B cell (primary cell): ENCODE results near the gene C7. TPM values are rescaled to one million over a fixed set of nuclear protein-coding genes. Genes with fewer than 3 reads are reported as not detected.
"Not testable (repeated sequence)": the region's sequence is repeated elsewhere in the genome, so short reads cannot be mapped to it uniquely, and the experiment has no call there.

Experiments used
- ATAC-seq: fragments of 200-7000 bp; cut with Tn5 transposase; one replicate; pipeline ENCODE4 v1.10.0; 2021; ENCODE audit warnings: low read depth, mild to moderate bottlenecking, moderate number of reproducible peaks, moderate library complexity
- CTCF ChIA-PET: fragments of 350-600 bp; sonication (Branson Sonifier 250); formaldehyde crosslinking; loops from one replicate; lab custom pipeline; 2021; ENCODE audit warnings: antibody characterized with exemption, inconsistent platforms; lab: Charles Lee
- POLR2A ChIA-PET: fragments of 350-600 bp; sonication (Branson Sonifier 250); formaldehyde crosslinking; loops from one replicate; lab custom pipeline; 2021; ENCODE audit warnings: antibody characterized with exemption; lab: Charles Lee
- DNase-seq: peaks from one replicate; pipeline ENCODE4 v3.0.0; 2013
- H2AFZ ChIP-seq: 2 replicates; pipeline ENCODE4 v1.6.1; 2012; ENCODE audit warnings: mild to moderate bottlenecking, low read depth, low read length; ENCODE audit not compliant: insufficient read depth, poor library complexity, severe bottlenecking
- H3K27ac ChIP-seq, 2 donors: 1 replicate in 1 of 2; 2 replicates in 1 of 2; pipeline ENCODE4 v1.5.1; 2012 to 2013; ENCODE audit warnings: low read length in 2 of 2, mild to moderate bottlenecking in 2 of 2, moderate library complexity in 1 of 2
- H3K27me3 ChIP-seq, 4 experiments: fragments of 200-600 bp in 1 of 4; sonication (generic) in 1 of 4; replicated peaks in 1 of 4; 1 replicate in 2 of 4; 2 replicates in 2 of 4; pipeline versions ENCODE4 v1.6.1 to v1.7.0; 2013 to 2016; ENCODE audit warnings: low read length in 3 of 4, mild to moderate bottlenecking in 2 of 4, mixed read lengths in 1 of 4, moderate library complexity in 1 of 4; ENCODE audit not compliant: insufficient read depth in 4 of 4, control insufficient read depth in 3 of 4; ENCODE audit errors: control extremely low read depth in 1 of 4
- H3K36me3 ChIP-seq, 2 experiments: replicated peaks in 1 of 2; 1 replicate in 1 of 2; 2 replicates in 1 of 2; pipeline versions ENCODE4 v1.6.1 to v1.7.1; 2013; ENCODE audit warnings: low read length in 1 of 2; ENCODE audit not compliant: insufficient read depth in 2 of 2, control insufficient read depth in 1 of 2; ENCODE audit errors: control extremely low read depth in 1 of 2, extremely low read depth in 1 of 2
- H3K4me1 ChIP-seq, 2 donors: fragments of 200-600 bp in 1 of 2; sonication (generic) in 1 of 2; 1 replicate in 1 of 2; 2 replicates in 1 of 2; pipeline versions ENCODE4 v1.5.1 to v1.6.1; 2013 to 2017; ENCODE audit warnings: low read length in 2 of 2; ENCODE audit not compliant: control insufficient read depth in 2 of 2, insufficient read depth in 2 of 2
- H3K4me2 ChIP-seq: replicated peaks from 2 replicates; pipeline ENCODE3; 2012; ENCODE audit warnings: mild to moderate bottlenecking, low read depth, low read length; ENCODE audit not compliant: poor library complexity, severe bottlenecking
- H3K4me3 ChIP-seq, 5 experiments: fragments of 200-600 bp in 1 of 5; sonication (generic) in 1 of 5; 1 replicate in 3 of 5; 2 replicates in 2 of 5; pipeline versions ENCODE4 v1.5.1 to v1.7.0; 2011 to 2016; ENCODE audit warnings: low read length in 4 of 5, mild to moderate bottlenecking in 4 of 5, low read depth in 2 of 5, control low read depth in 1 of 5, moderate library complexity in 1 of 5; ENCODE audit not compliant: insufficient read depth in 1 of 5; ENCODE audit errors: control extremely low read depth in 1 of 5, extremely low read depth in 1 of 5
- H3K79me2 ChIP-seq: fragments of 200-600 bp; sonication (generic); one replicate; pipeline ENCODE4 v1.6.0; 2016; ENCODE audit warnings: low read length; ENCODE audit not compliant: control insufficient read depth, insufficient read depth
- H3K9ac ChIP-seq: fragments of 200-600 bp; sonication (generic); 2 replicates; pipeline ENCODE4 v1.6.1; 2017; ENCODE audit warnings: mild to moderate bottlenecking, low read length, moderate library complexity
- H3K9me3 ChIP-seq, 3 donors: one replicate each; pipeline versions ENCODE4 v1.6.1 to v1.7.1; 2013; ENCODE audit warnings: low read length in 2 of 3; ENCODE audit not compliant: control insufficient read depth in 2 of 3, insufficient read depth in 1 of 3; ENCODE audit errors: control extremely low read depth in 1 of 3
- H4K20me1 ChIP-seq: 2 replicates; pipeline ENCODE4 v1.6.0; 2012; ENCODE audit warnings: mild to moderate bottlenecking, low read length; ENCODE audit not compliant: insufficient read depth, control insufficient read depth, poor library complexity, severe bottlenecking
- H3K27ac Mint-ChIP-seq: one replicate; pipeline ENCODE4 v1.8.0; 2021; ENCODE audit warnings: mixed read lengths
- H3K27me3 Mint-ChIP-seq: one replicate; pipeline ENCODE4 v1.8.0; 2021; ENCODE audit warnings: mixed read lengths
- H3K4me1 Mint-ChIP-seq: one replicate; pipeline ENCODE4 v1.8.0; 2021; ENCODE audit warnings: mixed read lengths
- H3K4me3 Mint-ChIP-seq: one replicate; pipeline ENCODE4 v1.8.0; 2021; ENCODE audit warnings: mixed read lengths
- H3K9me3 Mint-ChIP-seq: one replicate; pipeline ENCODE4 v1.8.0; 2022; ENCODE audit warnings: mixed read lengths; ENCODE audit not compliant: insufficient read depth
- CTCF ChIP-seq: fragments of 200-600 bp; IDR thresholded peaks from one replicate; pipeline ENCODE4 v1.8.0; 2022; ENCODE audit warnings: antibody characterized with exemption, mild to moderate bottlenecking
- EZH2 ChIP-seq: IDR thresholded peaks from 2 replicates; pipeline ENCODE4 v1.6.1; 2012; ENCODE audit warnings: borderline replicate concordance, low read depth, mild to moderate bottlenecking, moderate library complexity, low read length; ENCODE audit not compliant: insufficient read depth, poor library complexity, severe bottlenecking
- WGBS: methylation state at CpG from one replicate; pipeline ENCODE4 v1.1.5; 2013; ENCODE audit warnings: missing lambda C conversion rate; ENCODE audit not compliant: insufficient coverage; 5-methylcytosine and 5-hydroxymethylcytosine counted together
- intact Hi-C: fragments of 100-400 bp; cut with micrococcal nuclease; formaldehyde crosslinking; loops from one replicate; pipeline ENCODE4 v1.10.0; 2022
- polyA plus RNA-seq: library from polyadenylated mRNA; depleted of rRNA; stranded (reverse); fragments of >200 nt; gene quantifications from 2 replicates; pipeline ENCODE4 v1.2.3, GENCODE V29; 2012
- total RNA-seq, 2 donors: library from RNA; stranded (reverse); fragments of 120-200 nt in 1 of 2; gene quantifications; 1 replicate in 1 of 2; 2 replicates in 1 of 2; pipeline versions ENCODE4 v1.2.3 to v1.2.4, GENCODE V29; 2013 to 2022

C7 gene
- total and polyA plus RNA-seq, 2 donors (not counting 1 experiment from before 2014, with no cell fraction given), result not detected

GRCh38 chr5:40882291-40882690, 27.0 kb upstream of the C7 start:
- Histone ChIP-seq H3K36me3 (no peaks in the 10 kb centered on the region), H3K4me3 (no peak overlapping the region), H3K4me2 (no peak overlapping the region), H3K27me3 (peaks cover 0 to 7% (median 0%) of the 10 kb centered on the region in 4 experiments), H3K9me3 (peaks cover 0 to 7% (median 0%) of the 10 kb centered on the region in 3 donors), H2AFZ (no peak overlapping the region), H3K79me2 (no peaks in the 10 kb centered on the region), H4K20me1 (no peaks in the 10 kb centered on the region), H3K27ac (no peak overlapping the region), H3K4me1 (no peaks in the 10 kb centered on the region), H3K9ac (no peak overlapping the region)
- ChIA-PET POLR2A (no interaction called here), CTCF (no interaction called here)
- intact Hi-C loops, result no loop called here
- no peak overlapping the region for H3K4me3 Mint-ChIP-seq
- WGBS, result 92% methylated on average over 4 of the region's 4 CpGs
- no peaks in the 10 kb centered on the region for H3K4me1 Mint-ChIP-seq
- TF ChIP-seq EZH2 (no peak), CTCF (no peak)
- ATAC-seq (no peak), DNase-seq (no peak)
- no peak overlapping the region for H3K27ac Mint-ChIP-seq
- peaks cover 17% of the 10 kb centered on the region for H3K27me3 Mint-ChIP-seq
- no peaks in the 10 kb centered on the region for H3K9me3 Mint-ChIP-seq

- H3K4me3 ChIP-seq, H3K4me2 ChIP-seq, H3K4me1 ChIP-seq, H2AFZ ChIP-seq, H3K9me3 Mint-ChIP-seq, H3K4me1 Mint-ChIP-seq, H4K20me1 ChIP-seq, H3K27ac Mint-ChIP-seq, POLR2A ChIA-PET, H3K9me3 ChIP-seq, H3K36me3 ChIP-seq, DNase-seq, H3K4me3 Mint-ChIP-seq, H3K79me2 ChIP-seq, CTCF ChIA-PET, H3K27me3 ChIP-seq, intact Hi-C loops, H3K9ac ChIP-seq, ATAC-seq, H3K27ac ChIP-seq: not testable (repeated sequence)
- WGBS, result 71% methylated on average over 1 of the region's 1 CpG
- H3K27me3 Mint-ChIP-seq, result peaks cover 19% of the 10 kb centered on the region
Measured at GRCh38 chr5:40883051-40883450, 26.2 kb upstream of the C7 start.

GRCh38 chr5:40895440-40896425, 13.6 kb upstream of the C7 start:
- WGBS, result 93% methylated on average over 10 of the region's 10 CpGs
- H3K79me2 ChIP-seq, result not testable (repeated sequence)

More at GRCh38 chr5:40895440-40896425, 13.6 kb upstream of the C7 start:
- H2AFZ ChIP-seq, H3K4me1 ChIP-seq, H3K4me2 ChIP-seq, H3K4me3 ChIP-seq, H3K36me3 ChIP-seq, H3K4me1 Mint-ChIP-seq, H3K27ac ChIP-seq, intact Hi-C loops, H4K20me1 ChIP-seq, ATAC-seq, H3K27me3 ChIP-seq, DNase-seq, H3K9me3 Mint-ChIP-seq, H3K9me3 ChIP-seq, H3K27ac Mint-ChIP-seq, H3K4me3 Mint-ChIP-seq, H3K9ac ChIP-seq: not testable (repeated sequence)
- POLR2A ChIA-PET, result interaction anchor here (0.6 kb wide), 1 partner anchor 46 kb away, joined by 4 read pairs; no protein-coding TSS in a partner anchor
- CTCF ChIA-PET, result interaction anchor here (1.0 kb wide), 1 partner anchor 9 kb away, joined by 3 read pairs; no protein-coding TSS in a partner anchor
- peaks cover 15% of the 10 kb centered on the region for H3K27me3 Mint-ChIP-seq
